ENCODE data around the gene ZBTB22. TPM values are rescaled to one million over a fixed set of nuclear protein-coding genes. Genes with fewer than 3 reads are reported as not detected.
"Not testable (repeated sequence)": the region's sequence is repeated elsewhere in the genome, so short reads cannot be mapped to it uniquely, and the experiment has no call there.

ZBTB22 gene
- total RNA-seq, 1 donor from 2014 or later: 5.7 TPM

GRCh38 chr6:33347816-33348215, 30.3 kb upstream of the ZBTB22 start:
- no peak overlapping the region for H3K4me2 ChIP-seq
- peaks cover 2% of the 10 kb centered on the region for H3K4me1 ChIP-seq
- H3K79me2 ChIP-seq (ENCODE audit: low read depth): no peaks in the 10 kb centered on the region
- H3K27me3 ChIP-seq: no peaks in the 10 kb centered on the region
- Mint-ChIP-seq H3K27ac (peak overlapping the region; percentile 19), H3K4me3 (no peak overlapping the region), H3K36me3 (no peaks in the 10 kb centered on the region), H3K27me3 (ENCODE audit: insufficient read depth, low read depth) (peaks cover 5% of the 10 kb centered on the region), H3K9me3 (no peaks in the 10 kb centered on the region), H3K4me1 (peaks cover 12% of the 10 kb centered on the region)
- no peak overlapping the region for H2AFZ ChIP-seq (replicated peaks)
- DNase-seq (ENCODE audit: low spot score): no peak
- no peak overlapping the region for H3K4me3 ChIP-seq
- no peaks in the 10 kb centered on the region for H4K20me1 ChIP-seq (ENCODE audit: low read depth)
- no peaks in the 10 kb centered on the region for H3K9me3 ChIP-seq (ENCODE audit: low read depth)
- no peaks in the 10 kb centered on the region for H3K36me3 ChIP-seq
- TF ChIP-seq CTCF (IDR thresholded peaks at IDR 0.05) (no peak), EZH2 (IDR thresholded peaks at IDR 0.05) (no peak), EZH2phosphoT487 (IDR thresholded peaks at IDR 0.05) (no peak)
- no peak overlapping the region for H3K9ac ChIP-seq
- no peaks in the 10 kb centered on the region for H3F3A ChIP-seq (ENCODE audit: low read depth)
- H3K27ac ChIP-seq: no peak overlapping the region

DNA sequence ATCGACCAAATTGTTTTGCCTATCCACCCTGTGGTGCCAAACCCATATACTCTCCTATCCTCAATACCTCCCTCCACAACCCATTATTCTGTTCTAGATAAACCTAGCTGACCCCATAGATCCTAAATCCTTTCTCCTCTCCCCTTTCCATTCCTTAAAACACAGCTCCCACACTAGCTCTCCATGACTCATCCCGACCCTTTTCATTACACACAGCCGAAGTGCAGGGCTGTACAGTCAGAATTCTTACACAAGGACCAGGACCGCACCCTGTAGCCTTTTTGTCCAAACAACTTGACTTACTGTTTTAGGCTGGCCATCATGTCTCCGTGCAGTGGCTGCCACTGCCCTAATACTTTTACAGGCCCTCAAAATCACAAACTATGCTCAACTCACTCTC, 29.4 kb upstream of the ZBTB22 start:
- not testable (repeated sequence) for H3K9me3 ChIP-seq (ENCODE audit: low read depth); H3K27me3 ChIP-seq; H3K9ac ChIP-seq; H3K36me3 ChIP-seq; H3K4me1 ChIP-seq; H3K27me3 Mint-ChIP-seq (ENCODE audit: insufficient read depth, low read depth); H3K36me3 Mint-ChIP-seq; DNase-seq (ENCODE audit: low spot score); H3K79me2 ChIP-seq (ENCODE audit: low read depth); H3K4me3 ChIP-seq; H3F3A ChIP-seq (ENCODE audit: low read depth); H2AFZ ChIP-seq (replicated peaks); H3K4me2 ChIP-seq; H3K27ac ChIP-seq; H4K20me1 ChIP-seq (ENCODE audit: low read depth); H3K4me3 Mint-ChIP-seq; H3K9me3 Mint-ChIP-seq
- Mint-ChIP-seq H3K4me1 (peaks cover 12% of the 10 kb centered on the region), H3K27ac (peak overlapping the region; percentile 1)

GRCh38 chr6:33344701-33345697, 27.5 kb upstream of the ZBTB22 start:
- Histone ChIP-seq H2AFZ (replicated peaks) (peak overlapping the region; percentile 58), H3F3A (ENCODE audit: low read depth) (no peaks in the 10 kb centered on the region), H3K4me2 (peak overlapping the region; percentile 64), H3K36me3 (no peaks in the 10 kb centered on the region), H3K79me2 (ENCODE audit: low read depth) (no peaks in the 10 kb centered on the region), H3K27ac (no peak overlapping the region), H3K9me3 (ENCODE audit: low read depth) (no peaks in the 10 kb centered on the region), H3K9ac (no peak overlapping the region), H4K20me1 (ENCODE audit: low read depth) (no peaks in the 10 kb centered on the region), H3K4me1 (peaks cover 2% of the 10 kb centered on the region), H3K4me3 (no peak overlapping the region), H3K27me3 (no peaks in the 10 kb centered on the region)
- Mint-ChIP-seq H3K27ac (peak overlapping the region; percentile 58), H3K9me3 (no peaks in the 10 kb centered on the region), H3K4me1 (peaks cover 12% of the 10 kb centered on the region), H3K36me3 (no peaks in the 10 kb centered on the region), H3K4me3 (peak overlapping the region; percentile 69), H3K27me3 (ENCODE audit: insufficient read depth, low read depth) (peaks cover 4% of the 10 kb centered on the region)
- no peak for TF ChIP-seq EZH2 (IDR thresholded peaks at IDR 0.05)
- TF ChIP-seq CTCF (IDR thresholded peaks at IDR 0.05): peak; percentile 63
- DNase-seq (ENCODE audit: low spot score): peak; percentile 85

All from neural progenitor cell (in vitro differentiated cells).